IMR-90 (cell line): Measurements from ENCODE around the gene INPP5A. TPM values are rescaled to one million over a fixed set of nuclear protein-coding genes. Genes with fewer than 3 reads are reported as not detected.

Experiments
- ATAC-seq: fragments of 200-7000 bp; cut with Tn5 transposase; 2 replicates; pipeline ENCODE4 v1.9.1; 2020; ENCODE audit warnings: low read depth, mild to moderate bottlenecking, moderate library complexity
- BruUV-seq: library from RNA; stranded (reverse); fragments of 400-500 nt; replicated peaks from 2 replicates; lab custom pipeline; 2021; lab: Mats Ljungman, UMichigan
- CTCF ChIA-PET: fragments of 300-600 bp; formaldehyde crosslinking; extraction: SDS; loops from one replicate; lab custom pipeline; 2021; ENCODE audit warnings: antibody characterized with exemption; lab: Yijun Ruan, JAX
- POLR2A ChIA-PET: fragments of 300-600 bp; sonication (Branson Sonifier 250); formaldehyde crosslinking; loops from one replicate; lab custom pipeline; 2022; ENCODE audit warnings: antibody characterized with exemption; ENCODE audit not compliant: unreplicated experiment; lab: Charles Lee
- DNase-seq: peaks from one replicate; pipeline ENCODE4 v3.0.0; 2013
- H2AFZ ChIP-seq: replicated peaks from 2 replicates; pipeline ENCODE3; 2013; ENCODE audit warnings: low read length, mild to moderate bottlenecking; ENCODE audit not compliant: poor library complexity
- H2AK5ac ChIP-seq: 2 replicates; pipeline ENCODE4 v1.6.1; 2013; ENCODE audit warnings: low read depth, low read length, inconsistent platforms
- H2AK9ac ChIP-seq: replicated peaks from 2 replicates; pipeline ENCODE3; 2013; ENCODE audit warnings: mild to moderate bottlenecking, low read depth, low read length, moderate library complexity; ENCODE audit not compliant: poor library complexity
- H2BK120ac ChIP-seq: 2 replicates; pipeline ENCODE4 v1.6.1; 2013; ENCODE audit warnings: low read depth, low read length, inconsistent platforms
- H2BK15ac ChIP-seq: 3 replicates; pipeline ENCODE4 v1.6.1; 2013; ENCODE audit warnings: low read depth, low read length, inconsistent platforms
- H2BK20ac ChIP-seq: 2 replicates; pipeline ENCODE4 v1.6.1; 2013; ENCODE audit warnings: low read depth, mild to moderate bottlenecking, inconsistent platforms, low read length, moderate library complexity
- H2BK5ac ChIP-seq: 2 replicates; pipeline ENCODE4 v1.6.1; 2013; ENCODE audit warnings: mild to moderate bottlenecking, low read depth, low read length, inconsistent platforms; ENCODE audit not compliant: poor library complexity, severe bottlenecking
- H3K14ac ChIP-seq: replicated peaks from 2 replicates; pipeline ENCODE4 v1.6.1; 2013; ENCODE audit warnings: low read depth, low read length, inconsistent platforms
- H3K18ac ChIP-seq: 2 replicates; pipeline ENCODE4 v1.6.1; 2013; ENCODE audit warnings: low read depth, low read length, control low read depth
- H3K23ac ChIP-seq: 2 replicates; pipeline ENCODE4 v1.6.1; 2013; ENCODE audit warnings: low read depth, low read length, inconsistent platforms
- H3K27ac ChIP-seq: 2 replicates; pipeline ENCODE4 v1.5.1; 2013; ENCODE audit warnings: mild to moderate bottlenecking, control low read depth, low read length; ENCODE audit not compliant: insufficient read depth
- H3K27me3 ChIP-seq: 2 replicates; pipeline ENCODE4 v1.6.1; 2013; ENCODE audit warnings: low read length; ENCODE audit not compliant: control insufficient read depth, insufficient read depth
- H3K36me3 ChIP-seq: 2 replicates; pipeline ENCODE4 v1.6.1; 2013; ENCODE audit warnings: low read length, mixed read lengths; ENCODE audit not compliant: control insufficient read depth, insufficient read depth
- H3K4ac ChIP-seq: 2 replicates; pipeline ENCODE4 v1.6.1; 2013; ENCODE audit warnings: low read depth, low read length, inconsistent platforms
- H3K4me1 ChIP-seq: 2 replicates; pipeline ENCODE4 v1.6.1; 2013; ENCODE audit warnings: low read length, mixed read lengths; ENCODE audit not compliant: control insufficient read depth, insufficient read depth
- H3K4me2 ChIP-seq: 2 replicates; pipeline ENCODE4 v1.6.1; 2013; ENCODE audit warnings: low read depth, mild to moderate bottlenecking, control low read depth, low read length, moderate library complexity
- H3K4me3 ChIP-seq: 2 replicates; pipeline ENCODE4 v1.5.1; 2013; ENCODE audit warnings: low read depth, mild to moderate bottlenecking, control low read depth, low read length, moderate library complexity; ENCODE audit not compliant: insufficient read depth
- H3K56ac ChIP-seq: 2 replicates; pipeline ENCODE4 v1.6.1; 2013; ENCODE audit warnings: low read length, inconsistent platforms; ENCODE audit not compliant: insufficient read depth; ENCODE audit errors: extremely low read depth
- H3K79me1 ChIP-seq, 2 experiments: 2 replicates each; pipeline ENCODE4 v1.6.1; 2013; ENCODE audit warnings: low read length in 2 of 2, inconsistent platforms in 1 of 2, low read depth in 1 of 2
- H3K9ac ChIP-seq: 2 replicates; pipeline ENCODE4 v1.6.1; 2013; ENCODE audit warnings: low read depth, low read length, control low read depth
- H3K9me1 ChIP-seq: 2 replicates; pipeline ENCODE4 v1.6.1; 2013; ENCODE audit warnings: low read length, inconsistent platforms; ENCODE audit not compliant: insufficient read depth
- H3K9me3 ChIP-seq: 2 replicates; pipeline ENCODE4 v1.6.1; 2013; ENCODE audit warnings: low read length; ENCODE audit not compliant: control insufficient read depth, insufficient read depth
- H4K20me1 ChIP-seq: 2 replicates; pipeline ENCODE4 v1.6.1; 2013; ENCODE audit warnings: low read length, inconsistent platforms; ENCODE audit not compliant: insufficient read depth
- H4K5ac ChIP-seq: 2 replicates; pipeline ENCODE4 v1.6.1; 2013; ENCODE audit warnings: mild to moderate bottlenecking, low read depth, low read length, control low read depth
- H4K8ac ChIP-seq, 2 experiments: 2 replicates each; pipeline ENCODE4 v1.6.1; 2013; ENCODE audit warnings: low read depth in 2 of 2, low read length in 2 of 2, control low read depth in 1 of 2, inconsistent platforms in 1 of 2
- H4K91ac ChIP-seq: 2 replicates; pipeline ENCODE4 v1.6.1; 2013; ENCODE audit warnings: low read depth, low read length, inconsistent platforms; ENCODE audit not compliant: insufficient read depth
- BHLHE40 ChIP-seq: fragments of 150-350 bp; IDR thresholded peaks from 2 replicates; pipeline ENCODE4 v1.6.1; 2016; ENCODE audit warnings: mild to moderate bottlenecking, low read depth, low read length
- CEBPB ChIP-seq: IDR thresholded peaks from 2 replicates; pipeline ENCODE4 v1.6.1; 2012; ENCODE audit warnings: low read depth, low read length, improper control_type of control experiment
- CHD1 ChIP-seq: IDR thresholded peaks from 2 replicates; pipeline ENCODE4 v1.6.1; 2012; ENCODE audit warnings: low read depth, low read length, improper control_type of control experiment
- CTCF ChIP-seq: conservative IDR thresholded peaks from 2 replicates; pipeline ENCODE4 v1.5.1; 2012; ENCODE audit warnings: mild to moderate bottlenecking, low read depth, low read length, improper control_type of control experiment
- ELK1 ChIP-seq: fragments of 150-350 bp; IDR thresholded peaks from 2 replicates; pipeline ENCODE4 v1.6.1; 2016; ENCODE audit warnings: low read depth, mild to moderate bottlenecking, low read length, moderate library complexity, borderline replicate concordance
- FOS ChIP-seq: fragments of 150-350 bp; IDR thresholded peaks from 2 replicates; pipeline ENCODE4 v1.6.1; 2016; ENCODE audit warnings: low read depth, low read length
- MAFK ChIP-seq: IDR thresholded peaks from 2 replicates; pipeline ENCODE4 v1.6.1; 2012; ENCODE audit warnings: low read depth, low read length, improper control_type of control experiment
- MAZ ChIP-seq: IDR thresholded peaks from 2 replicates; pipeline ENCODE4 v1.6.1; 2012; ENCODE audit warnings: low read depth, mild to moderate bottlenecking, low read length, improper control_type of control experiment, moderate library complexity, borderline replicate concordance
- MXI1 ChIP-seq: IDR thresholded peaks from 2 replicates; pipeline ENCODE4 v1.6.1; 2012; ENCODE audit warnings: low read depth, mild to moderate bottlenecking, low read length, moderate library complexity, borderline replicate concordance
- NFE2L2 ChIP-seq: fragments of 150-350 bp; IDR thresholded peaks from 2 replicates; pipeline ENCODE4 v1.6.1; 2016; ENCODE audit warnings: low read depth, mild to moderate bottlenecking, low read length
- RAD21 ChIP-seq: IDR thresholded peaks from 2 replicates; pipeline ENCODE4 v1.6.1; 2012; ENCODE audit warnings: low read length, improper control_type of control experiment
- SMC3 ChIP-seq: fragments of 150-350 bp; IDR thresholded peaks from 2 replicates; pipeline ENCODE4 v1.6.1; 2016; ENCODE audit warnings: low read depth, mild to moderate bottlenecking, antibody characterized with exemption, low read length, moderate library complexity
- USF2 ChIP-seq: fragments of 150-350 bp; IDR thresholded peaks from 2 replicates; pipeline ENCODE4 v1.6.1; 2017; ENCODE audit warnings: mild to moderate bottlenecking, antibody characterized with exemption, low read length, low read depth
- WGBS, 2 experiments: methylation state at CpG; one replicate each; pipeline versions ENCODE4 v1.1.5 to v1.1.7; 2013; ENCODE audit warnings: missing lambda C conversion rate in 2 of 2; ENCODE audit not compliant: insufficient read length in 1 of 2; ENCODE audit errors: extremely low coverage in 2 of 2; 5-methylcytosine and 5-hydroxymethylcytosine counted together
- dilution Hi-C: fragments of 300-500 bp; cut with HindIII; formaldehyde crosslinking; loops from one replicate; pipeline ENCODE4 v1.14.3; 2018; ENCODE audit warnings: low sequenced_read_pairs; ENCODE audit not compliant: unreplicated experiment
- in situ Hi-C: fragments of 300-500 bp; cut with MboI; formaldehyde crosslinking; loops from 3 replicates; pipeline ENCODE4 v1.14.3; 2019; ENCODE audit warnings: low sequenced_read_pairs, inconsistent platforms, mixed read lengths
- intact Hi-C: fragments of 100-400 bp; cut with micrococcal nuclease; formaldehyde crosslinking; loops from 2 replicates; pipeline ENCODE4 v1.10.0; 2022
- polyA plus RNA-seq, 3 experiments: library from polyadenylated mRNA; depleted of rRNA; stranded (reverse); fragments of >200 nt; gene quantifications; 2 replicates each; pipeline ENCODE4 v1.2.3, GENCODE V29; 2012; ENCODE audit warnings: low replicate concordance in 1 of 3
- total RNA-seq: library from RNA; depleted of rRNA; stranded (reverse); fragments of >200 nt; gene quantifications from 2 replicates; pipeline ENCODE4 v1.2.3, GENCODE V29; 2012

The INPP5A gene
- total and polyA plus RNA-seq, 2 of the 4 experiments (the other 2 are of a cell fraction): 21.4 to 36.7 TPM

GRCh38 chr10:132563485-132564248, 26.1 kb downstream of the INPP5A start (continued):
- TF ChIP-seq RAD21: no peak

GRCh38 chr10:132564249-132564605, 26.6 kb downstream of the INPP5A start:
- H4K5ac ChIP-seq: no peak overlapping the region
- H4K20me1 ChIP-seq: peaks cover 71% of the 10 kb centered on the region
- H2AK5ac ChIP-seq: no peak overlapping the region
- H2BK5ac ChIP-seq: no peak overlapping the region
- intact Hi-C loops (no loop called here), in situ Hi-C loops (no loop called here), dilution Hi-C loops (no loop called here)
- H3K14ac ChIP-seq: no peak overlapping the region
- DNase-seq (no peak), ATAC-seq (no peak)
- H3K4ac ChIP-seq: no peak overlapping the region
- H3K56ac ChIP-seq: no peak overlapping the region
- H2BK15ac ChIP-seq: no peak overlapping the region
- no CpG with 5 or more reads among the region's 10 CpGs for whole genome bisulfite sequencing, 2 experiments
- H3K27me3 ChIP-seq: no peaks in the 10 kb centered on the region
- no peak overlapping the region for H3K4me3 ChIP-seq
- H3K4me1 ChIP-seq: no peaks in the 10 kb centered on the region; the same call in 1 of the 2 replicates
- H3K4me2 ChIP-seq: no peak overlapping the region
- H3K9me3 ChIP-seq: no peaks in the 10 kb centered on the region
- BruUV-seq: no TSS peak
- H3K18ac ChIP-seq: no peak overlapping the region
- no peak overlapping the region for H3K27ac ChIP-seq
- H2AFZ ChIP-seq: no peak overlapping the region
- no peak overlapping the region for H2BK20ac ChIP-seq
- H3K9ac ChIP-seq: no peak overlapping the region
- no peak overlapping the region for H3K23ac ChIP-seq
- peaks cover 7% of the 10 kb centered on the region; the same call in 1 of the 2 replicates for H3K9me1 ChIP-seq
- H2AK9ac ChIP-seq: no peak overlapping the region
- H3K79me1 ChIP-seq: peaks cover 25 to 59% of the 10 kb centered on the region in 2 experiments
- CTCF ChIA-PET: no interaction called here
- no peak overlapping the region for H2BK120ac ChIP-seq
- POLR2A ChIA-PET: no interaction called here
- no peak overlapping the region for H4K8ac ChIP-seq
- no peaks in the 10 kb centered on the region for H3K36me3 ChIP-seq
- no peak overlapping the region for H4K91ac ChIP-seq
- TF ChIP-seq MAZ (no peak), MXI1 (no peak), CTCF (no peak), CEBPB (no peak), SMC3 (no peak), BHLHE40 (no peak), MAFK (no peak), FOS (no peak), RAD21 (no peak), CHD1 (no peak), USF2 (no peak), ELK1 (no peak), NFE2L2 (no peak)
